ENCODE measurements around the gene FBXO27.
A peak's percentile ranks its signal among the peaks of the same experiment; 100 is the strongest.
"Not testable (repeated sequence)": the region's sequence is repeated elsewhere in the genome, so short reads cannot be mapped to it uniquely, and the experiment has no call there.

FBXO27 gene

GRCh38 chr19:39032063-39032918 is at the start of gene FBXO27:
FBXO27 (minus strand) TSS chr19:39032549; CDS start chr19:39032227, 322 bp downstream.
- DNase-seq: no peak

- no peak for DNase-seq
Observed at GRCh38 chr19:39080431-39080830, 48.1 kb upstream of the FBXO27 start.

- no peak for DNase-seq
Observed at GRCh38 chr19:39078436-39079200, 46.3 kb upstream of the FBXO27 start.

- no peak for DNase-seq
Observed at GRCh38 chr19:39077323-39077722, 45.0 kb upstream of the FBXO27 start.

GRCh38 chr19:39074942-39075341 is 42.6 kb upstream of the FBXO27 start:
- no peak for DNase-seq

- no peak for DNase-seq
Observed at GRCh38 chr19:39074205-39074692, 41.9 kb upstream of the FBXO27 start.

GRCh38 chr19:39070888-39071287 is 38.5 kb upstream of the FBXO27 start:
- no peak for DNase-seq

GRCh38 chr19:39068259-39068658 is 35.9 kb upstream of the FBXO27 start:
- not testable (repeated sequence) for DNase-seq

GRCh38 chr19:39067104-39067503 is 34.8 kb upstream of the FBXO27 start:
- DNase-seq: no peak

- DNase-seq: no peak
Observed at GRCh38 chr19:39065928-39066327, 33.6 kb upstream of the FBXO27 start.

GRCh38 chr19:39064405-39064804 is 32.1 kb upstream of the FBXO27 start:
- no peak for DNase-seq

GRCh38 chr19:39060171-39060570 is 27.8 kb upstream of the FBXO27 start:
- no peak for DNase-seq

GRCh38 chr19:39059302-39059701 is 27.0 kb upstream of the FBXO27 start:
- no peak for DNase-seq

GRCh38 chr19:39057615-39058014 is 25.3 kb upstream of the FBXO27 start:
- DNase-seq: no peak

- DNase-seq: no peak
Observed at GRCh38 chr19:39054091-39054470, 21.7 kb upstream of the FBXO27 start.

GRCh38 chr19:39053276-39054090 is 21.1 kb upstream of the FBXO27 start:
- no peak for DNase-seq

- DNase-seq: no peak
Observed at GRCh38 chr19:39052846-39053245, 20.5 kb upstream of the FBXO27 start.

- peak; percentile 65 for DNase-seq
Observed at GRCh38 chr19:39052243-39052746, 19.9 kb upstream of the FBXO27 start.

- no peak for DNase-seq
Observed at GRCh38 chr19:39047073-39047472, 14.7 kb upstream of the FBXO27 start.

GRCh38 chr19:39046037-39046821 is 13.9 kb upstream of the FBXO27 start:
- DNase-seq: no peak

GRCh38 chr19:39045506-39045905 is 13.2 kb upstream of the FBXO27 start:
- DNase-seq: no peak

- DNase-seq: peak; percentile 78
Observed at GRCh38 chr19:39038098-39038497, 5.7 kb upstream of the FBXO27 start.

Data from suppressor macrophage treated with lipopolysaccharide for 4 hours (primary cell).